SKM-1 (cell line): ENCODE data around the gene IL4R.
"Not testable (repeated sequence)": the region's sequence is repeated elsewhere in the genome, so short reads cannot be mapped to it uniquely, and the experiment has no call there.

Source experiments
- DNase-seq: peaks from one replicate; lab custom pipeline; 2025; ENCODE audit not compliant: unreplicated experiment; lab: John Stamatoyannopoulos, UW

IL4R gene

GRCh38 chr16:27313422-27314160, at the start of gene IL4R:
IL4R (plus strand) TSS chr16:27313974; CDS start chr16:27340204, 26,230 bp downstream.
- DNase-seq: no peak

DNA sequence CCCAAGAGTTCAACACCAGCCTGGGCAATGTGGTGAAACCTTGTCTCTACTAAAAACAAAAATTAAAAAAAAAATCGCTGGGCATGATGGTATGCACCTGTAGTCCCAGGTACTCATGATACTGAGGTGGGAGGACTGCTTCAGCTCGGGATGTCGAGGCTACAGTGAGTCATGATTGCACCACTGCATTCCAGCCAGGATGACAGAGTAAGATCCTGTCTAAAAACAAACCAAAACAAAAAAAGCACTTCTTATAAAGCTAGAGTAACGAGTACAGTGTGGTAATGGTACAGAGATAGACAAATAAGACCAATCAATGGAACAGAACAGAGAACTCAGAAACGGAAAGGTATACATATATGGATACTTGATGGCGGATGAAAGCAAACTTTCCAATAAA, 49.6 kb upstream of the IL4R start:
- no peak for DNase-seq

- DNase-seq: no peak
Measured at GRCh38 chr16:27265982-27266381, 47.8 kb upstream of the IL4R start.

DNA sequence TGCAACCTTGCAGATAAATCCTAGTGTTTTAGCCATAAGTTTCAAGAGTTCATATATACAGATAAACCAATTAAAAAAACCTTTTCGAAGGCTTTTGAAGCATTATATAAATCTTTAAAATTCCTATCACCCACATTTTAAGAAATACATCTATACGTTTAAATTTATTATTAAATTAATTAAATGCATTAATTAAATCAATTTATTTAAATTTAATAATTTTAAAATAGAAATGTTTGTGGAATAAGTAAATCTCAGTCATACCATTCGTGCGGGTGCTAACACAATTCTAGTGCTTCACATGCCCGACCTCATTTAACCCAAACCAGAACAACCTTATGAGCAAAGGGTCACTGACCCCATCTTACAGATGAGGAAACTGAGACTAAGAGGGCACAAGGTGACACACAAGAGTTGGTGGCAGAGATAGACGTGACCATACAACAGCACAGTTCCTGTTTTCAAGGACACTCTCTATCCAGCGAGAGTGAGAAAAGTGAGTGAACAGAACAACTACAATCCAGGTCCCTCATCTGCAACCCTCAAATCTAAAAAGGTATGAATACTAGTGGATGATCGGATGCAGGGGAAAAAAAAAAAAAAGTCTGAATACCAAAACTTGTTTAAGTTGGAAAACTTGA, 46.6 kb upstream of the IL4R start:
- DNase-seq: no peak

- DNase-seq: peak; percentile 84
Measured at GRCh38 chr16:27268376-27269299, 45.1 kb upstream of the IL4R start, which contains the start of gene NSMCE1. NSMCE1 (minus strand) TSS chr16:27268772; CDS start chr16:27257570, 11,202 bp downstream.

DNA sequence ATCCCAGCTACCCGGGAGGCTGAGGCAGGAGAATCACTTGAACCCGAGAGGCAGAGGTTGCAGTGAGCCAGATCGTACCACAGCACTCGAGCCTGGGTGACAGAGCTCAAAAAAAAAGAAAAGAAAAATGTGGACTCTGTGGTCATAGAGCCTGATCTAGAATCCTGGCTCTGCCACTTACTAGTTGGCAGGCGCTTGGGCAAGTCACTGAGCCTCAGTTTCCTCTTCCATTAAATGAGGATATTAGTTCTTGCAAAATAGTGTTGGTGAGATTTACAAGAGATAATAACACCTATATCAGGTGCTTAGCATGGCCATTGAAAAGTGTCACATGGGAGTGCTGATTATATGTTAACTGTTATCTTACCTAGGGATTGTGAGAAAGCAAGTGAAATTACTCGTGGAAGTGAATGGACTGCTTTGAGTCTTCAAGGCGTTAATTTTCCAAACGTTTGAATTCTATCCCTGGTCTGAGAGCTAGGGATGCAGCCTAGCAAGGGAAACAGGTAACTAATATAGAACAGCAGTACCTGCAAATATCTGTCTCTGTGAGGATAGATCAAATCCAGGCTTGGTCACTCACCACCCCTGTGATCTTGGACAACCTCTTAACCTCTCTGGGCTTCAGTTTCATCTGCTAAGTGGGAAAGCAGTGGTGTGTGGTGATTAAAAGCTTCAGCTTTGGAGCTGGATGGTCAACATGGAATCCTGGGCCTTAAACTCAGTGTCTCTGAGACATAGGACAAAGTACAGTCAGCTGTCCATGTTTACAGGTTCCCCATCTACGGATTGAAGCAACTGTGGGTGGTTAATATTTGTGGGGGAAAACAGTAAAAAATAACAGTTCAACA, 44.2 kb upstream of the IL4R start:
- DNase-seq: no peak

- DNase-seq: no peak
Measured at GRCh38 chr16:27270349-27270748, 43.4 kb upstream of the IL4R start.

DNA sequence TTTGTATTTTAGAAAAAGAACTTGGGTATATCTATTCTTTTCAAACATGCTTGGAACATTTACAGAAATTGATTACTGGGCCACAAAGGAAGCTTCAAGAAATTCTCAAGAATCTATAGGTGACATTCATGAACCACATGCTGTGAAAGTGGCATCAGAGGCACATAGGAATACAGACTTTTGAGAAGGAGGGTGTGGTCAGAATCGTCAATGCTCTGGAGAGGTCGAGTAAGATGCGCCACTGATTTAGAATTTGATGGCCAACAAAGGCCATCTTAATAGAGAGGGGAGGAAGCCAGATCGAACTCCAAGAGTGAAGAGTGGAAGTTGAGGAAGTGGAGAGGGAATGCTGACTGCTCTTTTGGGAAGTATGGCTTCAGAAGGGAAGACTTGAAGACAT, 41.7 kb upstream of the IL4R start:
- no peak for DNase-seq

- DNase-seq: not testable (repeated sequence)
Measured at GRCh38 chr16:27272697-27273096, 41.1 kb upstream of the IL4R start.

GRCh38 chr16:27273330-27273669, 40.5 kb upstream of the IL4R start:
- no peak for DNase-seq

DNA sequence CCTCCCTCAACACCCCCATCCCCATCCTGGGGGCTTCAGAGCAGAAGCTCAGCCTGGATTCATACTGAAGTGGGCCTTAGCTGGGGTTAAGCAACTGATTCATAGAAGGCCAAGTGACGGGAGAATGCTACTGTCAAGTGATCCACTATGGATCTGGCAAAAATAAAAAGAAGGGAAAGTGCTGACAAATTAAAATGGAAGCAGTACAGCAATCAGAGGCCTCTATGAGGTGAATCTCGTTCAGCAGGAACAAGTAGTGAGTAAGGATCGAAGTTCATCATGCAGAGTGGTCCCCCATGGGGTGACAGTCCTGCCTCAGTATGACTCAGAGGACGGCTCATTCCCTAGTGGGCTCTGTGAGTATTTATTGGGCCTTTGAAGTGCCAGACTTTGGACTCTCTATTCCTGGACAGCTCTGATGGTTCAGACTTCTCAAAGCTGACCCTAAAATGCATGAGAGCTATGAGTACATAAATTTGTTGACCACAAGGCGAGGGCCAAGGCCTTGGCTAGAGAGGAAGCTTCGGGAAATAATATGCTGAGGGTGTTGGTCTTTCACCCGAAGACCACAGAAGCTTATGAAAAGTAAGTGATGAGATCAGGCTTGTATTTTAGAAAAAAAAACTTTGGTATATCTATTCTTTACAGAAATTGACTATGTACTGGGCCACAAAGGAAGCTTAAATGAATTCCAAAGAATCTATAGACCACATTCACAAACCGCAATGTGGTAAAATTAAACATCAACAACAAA, 39.9 kb upstream of the IL4R start:
- no peak for DNase-seq

- DNase-seq: not testable (repeated sequence)
Measured at GRCh38 chr16:27274424-27274874, 39.3 kb upstream of the IL4R start.

- no peak for DNase-seq
Measured at GRCh38 chr16:27275394-27275793, 38.4 kb upstream of the IL4R start.

DNA sequence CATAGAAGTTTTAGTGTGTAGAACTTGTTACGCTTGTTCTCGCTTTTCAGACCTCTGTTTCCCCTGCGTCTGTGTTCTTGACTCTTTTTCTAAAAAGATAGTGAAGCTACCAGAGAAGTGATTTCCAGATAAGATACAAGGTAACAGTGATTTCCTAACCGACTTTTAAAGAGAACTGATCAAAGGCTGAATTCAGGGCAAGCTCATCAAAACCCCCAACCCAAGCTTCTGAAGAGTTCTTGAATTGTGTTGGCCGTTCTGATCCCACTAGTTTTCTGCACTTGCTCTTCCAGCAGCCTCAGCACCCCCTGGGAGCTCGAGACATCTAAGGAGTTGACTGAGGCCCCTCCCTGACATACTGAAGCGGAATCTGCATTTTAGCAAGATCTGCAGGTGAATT, 32.5 kb upstream of the IL4R start:
- no peak for DNase-seq

DNA sequence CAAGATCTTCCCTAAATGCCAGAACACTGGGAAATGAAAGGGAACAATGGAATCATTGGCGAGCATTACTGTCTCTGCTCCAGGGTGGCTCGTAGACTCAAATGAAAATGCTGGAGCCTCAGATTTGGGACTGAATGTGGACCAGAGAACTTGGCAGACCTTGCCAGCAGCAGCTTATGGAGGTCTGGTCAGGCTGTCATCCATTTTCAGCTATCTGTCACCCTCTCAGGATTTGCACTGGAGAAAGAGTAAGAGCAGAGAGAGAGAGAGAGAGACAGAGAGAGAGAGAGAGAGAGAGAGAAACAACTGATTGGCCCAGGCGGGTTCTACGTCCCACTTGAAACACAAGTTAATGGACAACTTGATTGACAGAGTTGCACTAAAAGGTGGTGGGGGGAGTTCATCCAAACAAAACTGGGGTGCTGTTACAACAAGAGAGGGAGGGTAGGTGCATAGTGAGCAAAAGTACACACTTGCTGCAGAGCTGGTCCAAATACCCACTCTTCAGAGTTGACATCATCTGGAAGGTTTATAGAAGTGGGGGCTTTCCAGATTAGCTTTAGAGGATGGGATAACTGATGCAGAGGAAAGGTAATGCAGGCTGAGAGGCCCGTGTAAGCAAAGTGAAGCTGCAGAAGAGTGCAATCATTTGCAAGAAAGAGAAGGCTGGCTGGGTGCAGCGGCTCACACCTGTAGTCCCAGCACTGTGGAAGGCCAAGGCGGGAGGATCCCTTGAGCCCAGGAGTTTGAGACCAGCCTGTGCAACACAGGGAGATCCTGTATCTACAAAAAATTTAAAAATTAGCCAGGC, 28.7 kb upstream of the IL4R start:
- no peak for DNase-seq

DNA sequence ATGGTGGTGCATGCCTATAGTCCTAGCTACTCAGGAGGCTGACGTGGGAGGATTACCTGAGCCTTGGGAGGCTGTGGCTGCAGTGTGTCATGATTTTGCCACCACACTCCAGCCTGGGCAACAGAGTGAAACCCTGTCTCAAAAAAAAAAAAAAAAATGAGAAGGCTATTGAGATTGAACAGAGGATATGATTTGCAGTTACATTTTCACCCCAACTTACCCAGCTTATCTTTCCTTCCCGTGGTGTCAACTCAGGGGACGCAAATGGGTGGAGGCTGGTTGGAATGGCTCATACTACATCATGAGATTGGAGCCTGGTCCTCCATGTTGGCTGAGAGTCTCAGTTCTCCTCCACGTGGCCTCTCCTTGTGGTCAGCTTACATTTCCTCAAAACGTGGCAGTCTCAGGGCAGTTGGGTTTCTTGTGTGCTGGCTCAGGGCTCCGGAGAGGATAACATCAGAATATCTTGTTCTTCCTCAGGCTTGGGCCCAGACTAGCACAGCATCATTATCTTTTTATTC, 28.0 kb upstream of the IL4R start:
- peak; percentile 11 for DNase-seq

- DNase-seq: no peak
Measured at GRCh38 chr16:27286451-27286850, 27.3 kb upstream of the IL4R start.

GRCh38 chr16:27287051-27287811, 26.5 kb upstream of the IL4R start:
- DNase-seq: no peak
